ENCODE data around the gene DDX6.
"Not testable (repeated sequence)": the region's sequence is repeated elsewhere in the genome, so short reads cannot be mapped to it uniquely, and the experiment has no call there.

Gene DDX6, protein sequence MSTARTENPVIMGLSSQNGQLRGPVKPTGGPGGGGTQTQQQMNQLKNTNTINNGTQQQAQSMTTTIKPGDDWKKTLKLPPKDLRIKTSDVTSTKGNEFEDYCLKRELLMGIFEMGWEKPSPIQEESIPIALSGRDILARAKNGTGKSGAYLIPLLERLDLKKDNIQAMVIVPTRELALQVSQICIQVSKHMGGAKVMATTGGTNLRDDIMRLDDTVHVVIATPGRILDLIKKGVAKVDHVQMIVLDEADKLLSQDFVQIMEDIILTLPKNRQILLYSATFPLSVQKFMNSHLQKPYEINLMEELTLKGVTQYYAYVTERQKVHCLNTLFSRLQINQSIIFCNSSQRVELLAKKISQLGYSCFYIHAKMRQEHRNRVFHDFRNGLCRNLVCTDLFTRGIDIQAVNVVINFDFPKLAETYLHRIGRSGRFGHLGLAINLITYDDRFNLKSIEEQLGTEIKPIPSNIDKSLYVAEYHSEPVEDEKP

DNA sequence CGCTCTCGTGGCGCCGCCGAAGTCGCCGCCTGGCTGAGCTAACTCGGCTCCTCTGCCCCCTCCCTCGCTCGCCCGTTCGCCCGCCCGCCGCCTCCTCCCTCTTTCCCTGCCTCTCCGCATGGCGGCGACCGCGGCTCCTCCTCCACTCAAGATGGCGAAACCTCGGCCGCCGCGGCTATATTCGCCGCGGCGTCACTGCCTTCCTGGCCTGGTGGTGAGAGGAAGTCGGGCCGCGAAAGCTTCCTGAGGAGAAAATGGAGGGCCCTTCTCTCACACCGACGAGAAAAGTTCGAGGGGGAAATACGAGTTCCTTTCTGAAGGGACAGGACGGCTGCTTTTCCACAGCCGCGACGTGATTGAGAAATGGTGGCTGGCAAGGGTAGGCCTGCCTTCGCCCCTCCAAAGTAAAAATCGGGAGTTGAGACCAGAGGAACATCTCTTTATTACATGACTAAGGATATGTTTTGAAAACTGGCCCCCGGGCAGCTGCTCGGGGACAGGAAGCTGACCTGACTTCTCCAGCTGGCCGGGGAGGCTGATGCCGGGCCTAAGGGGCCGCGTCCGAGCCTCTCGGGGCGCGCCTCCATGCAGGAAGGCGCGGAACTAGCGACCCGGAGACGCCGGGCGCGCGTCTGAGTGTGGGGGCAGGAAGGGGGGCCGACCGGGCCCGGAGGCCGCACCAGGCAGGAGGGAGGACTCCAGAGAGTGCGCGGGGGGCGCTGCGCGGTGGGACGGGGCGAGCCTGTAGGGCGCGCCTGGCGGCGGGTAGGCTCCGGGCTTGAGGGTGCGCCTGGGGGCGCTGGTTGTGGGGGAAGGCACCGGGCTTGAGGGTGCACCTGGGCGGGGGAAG lies at the start of gene DDX6:
Gene DDX6, minus strand, starts transcription at position 54 of the 850 bp plus-strand sequence. CDS start 4,913 bp downstream, outside the sequence.
- peak; percentile 82 to 90 (median 83) for DNase-seq (ENCODE audit: low read depth in 3 of 3)

GRCh38 chr11:118838905-118839553 lies 48.1 kb upstream of the DDX6 start:
- no peak for DNase-seq (ENCODE audit: low read depth in 3 of 3)

DNA sequence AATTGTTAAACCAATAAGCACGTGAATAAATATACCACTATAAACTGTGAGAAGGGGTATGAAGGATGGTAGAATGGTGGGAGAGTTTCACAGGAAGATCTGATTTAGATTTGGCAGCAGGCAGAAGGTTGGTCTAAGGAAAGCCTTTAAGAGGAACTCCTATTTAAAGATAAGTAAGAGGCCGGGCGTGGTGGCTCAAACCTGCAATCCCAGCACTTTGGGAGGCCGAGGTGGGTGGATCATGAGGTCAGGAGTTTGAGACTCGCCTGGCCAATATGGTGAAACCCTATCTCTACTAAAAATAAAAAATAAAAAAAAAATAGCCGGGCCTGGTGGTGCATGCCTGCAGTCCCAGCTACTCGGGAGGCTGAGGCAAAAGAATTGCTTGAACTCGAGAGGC lies 46.9 kb upstream of the DDX6 start:
- no peak for DNase-seq (ENCODE audit: low read depth in 3 of 3)

DNA sequence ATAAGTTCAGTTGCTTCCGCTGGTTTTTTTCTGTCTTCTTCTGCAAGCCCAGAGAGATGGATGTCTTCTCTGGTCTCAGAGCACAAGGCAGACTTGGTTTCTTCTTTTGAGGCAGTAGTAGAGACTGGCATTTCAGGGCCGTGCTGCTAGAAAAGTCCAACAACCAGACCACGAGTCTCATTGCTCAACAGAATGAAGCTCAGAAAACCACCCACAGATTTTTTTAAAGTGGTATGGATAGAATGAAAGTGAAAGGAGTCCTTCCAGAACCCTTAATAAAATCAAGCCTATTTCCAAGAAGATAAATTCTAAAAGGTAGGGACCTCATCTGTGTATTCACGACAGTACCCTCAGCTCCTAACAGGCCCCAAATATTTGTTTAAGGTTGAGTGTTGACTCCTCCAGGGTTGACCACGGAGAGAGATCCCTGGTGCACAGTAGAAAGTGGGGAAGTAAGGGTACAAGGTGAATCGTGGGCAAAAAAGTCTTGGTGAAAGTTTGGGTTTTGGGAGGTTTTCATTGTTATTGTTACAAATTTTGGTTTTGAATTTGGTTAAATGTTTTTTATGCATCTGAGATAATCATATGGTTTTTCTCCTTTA lies 43.6 kb upstream of the DDX6 start:
- DNase-seq (ENCODE audit: low read depth in 3 of 3), result no peak

DNA sequence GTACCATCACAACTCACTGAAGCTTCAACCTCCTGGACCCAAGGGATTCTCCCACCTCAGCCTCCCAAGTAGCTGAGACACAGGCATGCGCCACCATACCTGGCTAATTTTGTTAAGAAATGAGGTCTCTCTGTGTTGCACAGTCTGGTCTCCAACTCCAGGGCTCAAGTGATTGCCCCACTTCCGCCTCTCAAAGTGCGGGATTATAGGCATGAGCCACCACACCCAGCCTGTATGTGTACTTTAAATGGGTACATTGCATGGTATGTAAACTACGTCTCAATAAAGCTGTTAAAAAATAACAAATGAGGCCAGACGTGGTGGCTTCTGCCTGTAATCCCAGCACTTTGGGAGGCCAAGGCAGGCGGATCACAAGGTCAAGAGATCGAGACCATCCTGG lies 36.2 kb upstream of the DDX6 start:
- DNase-seq (ENCODE audit: low read depth in 3 of 3), result no peak

DNA sequence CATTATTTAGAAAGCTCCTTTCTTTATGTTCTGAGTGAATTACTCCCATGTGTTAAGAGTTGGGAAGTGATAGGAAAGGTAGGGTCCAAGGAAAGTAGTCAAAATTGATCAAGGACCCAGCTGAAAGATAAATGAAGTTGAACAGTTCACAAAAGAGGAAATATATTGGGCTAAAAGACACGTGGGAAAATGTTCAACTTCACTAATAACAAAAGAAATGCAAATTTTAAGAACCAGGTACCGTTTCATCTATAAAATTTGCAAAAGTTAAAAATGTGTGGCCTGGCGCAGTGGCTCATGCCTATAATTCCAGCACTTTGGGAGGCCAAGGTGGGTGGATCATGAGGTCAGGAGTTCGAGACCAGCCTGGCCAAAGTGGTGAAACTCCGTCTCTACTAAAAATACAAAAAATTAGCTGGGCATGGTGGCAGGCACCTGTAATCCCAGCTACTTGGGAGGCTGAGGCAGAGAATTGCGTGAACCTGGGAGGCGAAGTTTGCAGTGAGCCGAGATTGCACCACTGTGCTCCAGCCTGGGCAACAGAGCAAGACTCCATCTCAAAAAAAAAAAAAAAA lies 32.1 kb upstream of the DDX6 start:
- DNase-seq (ENCODE audit: low read depth in 3 of 3), result not testable (repeated sequence)

GRCh38 chr11:118820412-118821357 lies 29.7 kb upstream of the DDX6 start:
- DNase-seq (ENCODE audit: low read depth in 3 of 3), result no peak

DNA sequence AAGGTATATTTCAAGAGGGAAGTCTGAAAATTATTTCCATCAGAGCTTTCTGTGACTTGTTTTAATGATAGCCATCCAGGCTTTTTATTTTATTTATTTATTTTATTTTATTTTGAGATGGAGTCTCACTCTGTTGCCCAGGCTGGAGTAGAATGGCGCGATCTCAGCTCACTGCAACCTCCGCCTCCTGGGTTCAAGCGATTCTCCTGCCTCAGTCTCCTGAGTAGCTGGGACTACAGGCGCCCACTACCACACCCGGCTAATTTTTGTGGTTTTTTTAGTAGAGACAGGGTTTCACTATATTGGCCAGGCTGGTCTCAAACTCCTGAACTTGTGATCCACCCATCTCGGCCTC lies 29.0 kb upstream of the DDX6 start:
- DNase-seq (ENCODE audit: low read depth in 3 of 3), result not testable (repeated sequence)

- DNase-seq (ENCODE audit: low read depth in 3 of 3), result no peak
Observed at GRCh38 chr11:118819334-118820024, 28.5 kb upstream of the DDX6 start.

DNA sequence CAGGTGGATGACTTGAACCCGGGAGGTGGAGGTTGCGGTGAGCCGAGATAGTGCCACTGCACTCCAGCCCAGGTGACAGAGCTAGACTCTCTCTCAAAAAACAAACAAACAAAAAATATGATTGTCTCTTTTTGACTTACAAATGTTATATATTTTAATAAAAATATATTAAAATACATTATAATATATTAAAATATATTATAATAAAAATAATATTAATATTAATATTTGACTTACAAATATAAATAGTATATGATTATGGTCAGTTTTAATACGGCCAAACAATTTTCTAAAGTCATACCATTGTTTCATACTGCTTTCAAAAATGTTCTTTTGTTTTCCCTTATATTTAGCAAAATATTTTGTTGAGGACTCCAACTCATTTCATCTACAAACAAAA lies 27.2 kb upstream of the DDX6 start:
- DNase-seq (ENCODE audit: low read depth in 3 of 3), result no peak

- no peak for DNase-seq (ENCODE audit: low read depth in 3 of 3)
Observed at GRCh38 chr11:118813551-118813950, 22.6 kb upstream of the DDX6 start.

DNA sequence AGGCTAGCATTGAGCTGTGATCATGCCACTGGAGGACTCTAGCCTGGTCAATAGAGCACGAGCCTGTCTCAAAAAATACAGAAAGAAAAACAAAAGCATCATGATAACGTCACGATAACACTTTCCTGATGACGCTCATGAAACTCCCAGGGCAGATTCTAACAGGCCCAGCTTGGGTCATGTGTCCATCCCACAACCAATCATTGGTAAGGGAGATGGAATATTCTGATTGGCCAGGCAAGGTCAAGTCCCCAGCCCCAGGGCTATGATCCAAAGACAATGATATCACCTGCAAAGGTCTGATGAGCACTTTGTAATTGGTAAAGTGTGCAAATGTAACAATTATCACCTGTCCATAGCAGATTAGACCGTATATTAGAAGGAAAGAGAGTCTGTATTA lies 21.5 kb upstream of the DDX6 start:
- no peak for DNase-seq (ENCODE audit: low read depth in 3 of 3)

DNA sequence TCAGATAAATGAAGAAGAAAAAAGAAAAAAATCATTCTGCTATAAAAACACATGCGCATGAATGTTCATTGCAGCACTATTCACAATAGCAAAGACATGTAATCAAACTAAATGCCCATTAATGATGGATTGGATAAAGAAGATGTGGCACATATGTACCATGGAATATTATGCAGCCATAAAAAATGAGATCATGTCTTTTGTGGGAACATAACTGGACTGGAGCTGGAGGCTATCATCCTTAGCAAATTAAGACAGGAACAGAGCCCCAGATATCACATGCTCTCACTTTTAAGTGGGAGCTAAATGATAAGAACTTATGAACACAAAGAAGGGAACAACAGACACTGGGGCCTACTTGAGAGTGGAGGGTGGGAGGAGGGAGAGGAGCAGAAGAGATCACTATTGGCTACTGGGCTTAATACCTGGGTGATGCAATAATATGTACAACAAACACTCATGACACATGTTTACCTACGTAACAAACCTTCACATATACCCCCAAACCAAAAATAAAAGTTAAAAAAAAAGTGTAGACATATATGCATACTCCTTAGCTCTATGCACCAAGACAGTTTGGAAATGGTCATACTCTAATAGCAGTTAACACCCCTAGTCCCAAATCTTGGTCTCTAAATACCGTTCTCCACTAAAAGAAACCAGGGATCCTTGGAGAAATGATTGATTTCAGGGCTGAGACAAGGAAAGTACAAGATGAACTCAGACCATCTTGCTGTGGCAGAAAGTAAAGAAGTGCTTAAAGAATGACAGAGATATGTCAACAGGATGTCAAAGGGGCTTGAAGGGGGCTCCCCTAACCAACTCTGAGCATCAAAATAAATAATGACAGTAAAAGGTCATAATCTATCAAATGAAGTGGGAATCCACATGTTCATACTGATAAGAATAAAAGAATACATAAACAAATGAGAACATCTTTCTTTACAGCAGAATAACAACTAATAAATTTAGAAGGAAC lies 17.1 kb upstream of the DDX6 start:
- DNase-seq (ENCODE audit: low read depth in 3 of 3), result no peak

GRCh38 chr11:118806400-118806799 lies 15.4 kb upstream of the DDX6 start:
- no peak for DNase-seq (ENCODE audit: low read depth in 3 of 3)

DNA sequence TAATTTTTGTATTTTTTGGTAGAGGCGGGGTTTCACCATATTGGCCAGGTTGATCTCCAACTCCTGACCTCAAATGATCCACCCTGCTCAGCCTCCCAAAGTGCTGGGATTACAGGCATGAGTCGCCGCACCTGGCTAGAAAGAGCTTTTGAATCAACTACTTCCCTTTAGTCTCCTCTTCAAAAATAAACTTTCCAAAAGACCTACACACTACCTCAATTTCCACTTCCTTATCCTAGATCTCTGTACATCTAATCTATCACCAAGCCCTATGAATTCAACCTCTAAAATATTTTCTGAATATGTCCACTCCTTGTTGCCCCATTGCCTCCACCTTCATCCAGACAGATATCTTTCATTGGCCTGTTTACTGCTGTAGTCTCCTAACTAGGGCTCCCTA lies 13.1 kb upstream of the DDX6 start:
- no peak for DNase-seq (ENCODE audit: low read depth in 3 of 3)

DNA sequence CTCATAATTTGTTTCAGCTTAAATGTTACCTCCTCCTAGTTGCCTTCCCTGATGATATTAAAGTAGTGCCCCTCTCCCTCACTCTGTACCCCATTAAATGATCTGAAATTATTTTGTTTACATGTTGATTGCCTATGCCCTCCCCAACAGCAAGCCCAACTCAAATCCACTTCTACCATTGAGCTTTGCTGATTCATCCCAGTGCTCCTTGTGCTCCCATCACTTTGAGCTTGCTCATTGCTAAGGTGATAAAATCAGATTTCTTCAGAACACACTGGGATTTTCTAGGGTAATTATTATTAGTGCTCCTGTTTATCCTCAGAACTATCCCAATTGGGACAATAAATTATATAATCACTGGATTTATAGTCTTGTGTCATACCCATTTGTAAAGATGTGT lies 8.4 kb upstream of the DDX6 start:
- DNase-seq (ENCODE audit: low read depth in 3 of 3), result no peak

- DNase-seq (ENCODE audit: low read depth in 3 of 3), result no peak
Observed at GRCh38 chr11:118797510-118797909, 6.5 kb upstream of the DDX6 start.

GRCh38 chr11:118792570-118793124 lies 1.7 kb upstream of the DDX6 start:
- DNase-seq (ENCODE audit: low read depth in 3 of 3), result peak; percentile 41 to 62 (median 62)

Data from stimulated activated CD4-positive, alpha-beta T cell treated with anti-CD3 and anti-CD28 coated beads, TNF-alpha, amount 100 ng/mL, for 24 hours (primary cell).